CD4-positive, alpha-beta T cell (primary cell): ENCODE data around the gene BDKRB2. TPM values are rescaled to one million over a fixed set of nuclear protein-coding genes. Genes with fewer than 3 reads are reported as not detected.

Experiments used
- ATAC-seq: fragments of 200-7000 bp; cut with Tn5 transposase; one replicate; pipeline ENCODE4 v1.10.0; 2022; ENCODE audit warnings: mild to moderate bottlenecking; ENCODE audit not compliant: poor library complexity
- CTCF ChIA-PET: fragments of 350-600 bp; sonication (Branson Sonifier 250); formaldehyde crosslinking; loops from one replicate; lab custom pipeline; 2021; ENCODE audit warnings: antibody characterized with exemption, inconsistent platforms; lab: Charles Lee
- POLR2A ChIA-PET: fragments of 350-600 bp; sonication (Branson Sonifier 250); formaldehyde crosslinking; loops from one replicate; lab custom pipeline; 2021; ENCODE audit warnings: antibody characterized with exemption, inconsistent platforms; lab: Charles Lee
- DNase-seq, 14 experiments: peaks; one replicate each; pipeline ENCODE4 v3.0.0-alpha.2; 2013 to 2020; ENCODE audit warnings: mixed read lengths in 2 of 14
- H3K27ac ChIP-seq, 2 donors: one replicate each; pipeline versions ENCODE4 v1.5.1 to v1.7.0; 2013; ENCODE audit warnings: low read length in 2 of 2, low read depth in 1 of 2, mild to moderate bottlenecking in 1 of 2
- H3K27me3 ChIP-seq, 2 experiments: 1 replicate in 1 of 2; 2 replicates in 1 of 2; pipeline versions ENCODE4 v1.6.1 to v1.7.0; 2013; ENCODE audit warnings: low read length in 2 of 2, control low read depth in 1 of 2, mild to moderate bottlenecking in 1 of 2, moderate library complexity in 1 of 2; ENCODE audit not compliant: insufficient read depth in 2 of 2, control insufficient read depth in 1 of 2
- H3K36me3 ChIP-seq: one replicate; pipeline ENCODE4 v1.6.1; 2013; ENCODE audit warnings: low read length, control low read depth; ENCODE audit not compliant: insufficient read depth
- H3K4me1 ChIP-seq: one replicate; pipeline ENCODE4 v1.6.1; 2013; ENCODE audit warnings: low read length, control low read depth; ENCODE audit not compliant: insufficient read depth
- H3K4me3 ChIP-seq: one replicate; pipeline ENCODE4 v1.5.1; 2013; ENCODE audit warnings: mild to moderate bottlenecking, low read length, moderate library complexity
- H3K9me3 ChIP-seq, 2 experiments: 1 replicate in 1 of 2; 2 replicates in 1 of 2; pipeline versions ENCODE4 v1.6.1 to v1.7.0; 2013; ENCODE audit warnings: low read length in 2 of 2, mild to moderate bottlenecking in 2 of 2, control low read depth in 1 of 2, moderate library complexity in 1 of 2; ENCODE audit not compliant: control insufficient read depth in 1 of 2, insufficient read depth in 1 of 2
- H3K27ac Mint-ChIP-seq: one replicate; pipeline ENCODE4 v1.8.0; 2020; ENCODE audit warnings: mixed read lengths
- H3K27me3 Mint-ChIP-seq: one replicate; pipeline ENCODE4 v1.8.0; 2021; ENCODE audit warnings: mixed read lengths
- H3K36me3 Mint-ChIP-seq: one replicate; pipeline ENCODE4 v1.8.0; 2021; ENCODE audit warnings: low read depth, mixed read lengths
- H3K4me1 Mint-ChIP-seq: one replicate; pipeline ENCODE4 v1.8.0; 2021; ENCODE audit warnings: low read depth, mixed read lengths
- H3K4me3 Mint-ChIP-seq: one replicate; pipeline ENCODE4 v1.8.0; 2020; ENCODE audit warnings: mild to moderate bottlenecking, mixed read lengths
- H3K9me3 Mint-ChIP-seq: one replicate; pipeline ENCODE4 v1.8.0; 2020; ENCODE audit warnings: mixed read lengths
- CTCF ChIP-seq: fragments of 200-600 bp; IDR thresholded peaks from one replicate; pipeline ENCODE4 v1.8.0; 2022; ENCODE audit warnings: antibody characterized with exemption, mild to moderate bottlenecking
- intact Hi-C, 2 experiments: fragments of 100-400 bp; cut with DNase I in 1 of 2; cut with micrococcal nuclease in 1 of 2; formaldehyde crosslinking; loops; one replicate each; pipeline versions ENCODE4 v1.15.1 to v1.9.0; 2023 to 2025; cut with DNase I, micrococcal nuclease
- total RNA-seq, 174 experiments: library from RNA in 2 of 174; stranded (reverse) in 2 of 174; gene quantifications; one replicate each; pipeline ENCODE4 v1.2.3 and lab custom pipeline; 2021 to 2026

BDKRB2 gene
- total RNA-seq, 2 experiments from 2014 or later, result not detected

- Mint-ChIP-seq H3K9me3 (peaks cover 6% of the 10 kb centered on the region), H3K4me1 (no peaks in the 10 kb centered on the region), H3K27ac (no peak overlapping the region), H3K27me3 (no peaks in the 10 kb centered on the region), H3K36me3 (no peaks in the 10 kb centered on the region), H3K4me3 (no peak overlapping the region)
- no peak for TF ChIP-seq CTCF
- intact Hi-C loops, result loop anchor here in 1 of 2 experiments (10.0 kb wide), 1 partner anchor 709 kb away; no protein-coding TSS in a partner anchor
- Histone ChIP-seq H3K36me3 (no peaks in the 10 kb centered on the region), H3K27me3 (no peaks in the 10 kb centered on the region), H3K4me3 (no peak overlapping the region), H3K9me3 (peaks cover 13 to 15% of the 10 kb centered on the region in 2 experiments), H3K27ac (no peak overlapping the region), H3K4me1 (peaks cover 3% of the 10 kb centered on the region)
- POLR2A ChIA-PET, result interaction anchor here (1.1 kb wide), 1 partner anchor 148 kb away, joined by 3 read pairs; no protein-coding TSS in a partner anchor
- ATAC-seq (no peak), DNase-seq (no peak)
- CTCF ChIA-PET, result interaction anchor here (1.3 kb wide), 1 partner anchor 173 kb away, joined by 5 read pairs; no protein-coding TSS in a partner anchor
Measured at GRCh38 chr14:96273629-96274028, 69.0 kb downstream of the BDKRB2 start.

- H3K9me3 ChIP-seq, result peaks cover 13 to 15% of the 10 kb centered on the region in 2 experiments
- intact Hi-C loops, result loop anchor here in 1 of 2 experiments (10.0 kb wide), 1 partner anchor 709 kb away; no protein-coding TSS in a partner anchor
- H3K4me1 ChIP-seq, result peaks cover 3% of the 10 kb centered on the region
- no peaks in the 10 kb centered on the region for H3K36me3 ChIP-seq
- DNase-seq, result no peak
- no peak for ATAC-seq
- no peak for TF ChIP-seq CTCF
- Mint-ChIP-seq H3K4me3 (no peak overlapping the region), H3K27ac (no peak overlapping the region), H3K27me3 (no peaks in the 10 kb centered on the region), H3K4me1 (no peaks in the 10 kb centered on the region), H3K9me3 (peaks cover 6% of the 10 kb centered on the region), H3K36me3 (no peaks in the 10 kb centered on the region)
- no peak overlapping the region for H3K27ac ChIP-seq
- H3K27me3 ChIP-seq, result no peaks in the 10 kb centered on the region
- CTCF ChIA-PET, result interaction anchor here (1.3 kb wide), 1 partner anchor 173 kb away, joined by 5 read pairs; no protein-coding TSS in a partner anchor
- no peak overlapping the region for H3K4me3 ChIP-seq
- POLR2A ChIA-PET, result interaction anchor here (1.1 kb wide), 1 partner anchor 148 kb away, joined by 3 read pairs; no protein-coding TSS in a partner anchor
Measured at GRCh38 chr14:96274122-96274521, 69.5 kb downstream of the BDKRB2 start.

GRCh38 chr14:96274543-96274942 lies 69.9 kb downstream of the BDKRB2 start:
- TF ChIP-seq CTCF, result no peak
- Histone ChIP-seq H3K27me3 (no peaks in the 10 kb centered on the region), H3K36me3 (no peaks in the 10 kb centered on the region), H3K27ac (no peak overlapping the region), H3K4me3 (no peak overlapping the region), H3K9me3 (peaks cover 13 to 18% of the 10 kb centered on the region in 2 experiments), H3K4me1 (peaks cover 3% of the 10 kb centered on the region)
- Mint-ChIP-seq H3K27ac (no peak overlapping the region), H3K36me3 (no peaks in the 10 kb centered on the region), H3K27me3 (no peaks in the 10 kb centered on the region), H3K4me3 (no peak overlapping the region), H3K4me1 (no peaks in the 10 kb centered on the region), H3K9me3 (peaks cover 6% of the 10 kb centered on the region)
- POLR2A ChIA-PET, result interaction anchor here (1.1 to 2.1 kb wide), 2 partner anchors 149 to 174 kb away, joined by 3 to 6 read pairs; no protein-coding TSS in a partner anchor
- CTCF ChIA-PET, result interaction anchor here (1.0 to 1.6 kb wide), 6 partner anchors 10 to 713 kb away, joined by 3 to 5 read pairs (median 4); no protein-coding TSS in a partner anchor
- intact Hi-C loops, result loop anchor here in 1 of 2 experiments (10.0 kb wide), 1 partner anchor 710 kb away; no protein-coding TSS in a partner anchor
- DNase-seq (no peak), ATAC-seq (no peak)
